ENCODE data around the gene DDC. TPM values are rescaled to one million over a fixed set of nuclear protein-coding genes. Genes with fewer than 3 reads are reported as not detected.

Gene DDC
- total RNA-seq (2022; extraction: Qiagen RNA extraction), result 0.54 to 1.3 TPM (median 0.85 TPM) in 5 replicates

DNA sequence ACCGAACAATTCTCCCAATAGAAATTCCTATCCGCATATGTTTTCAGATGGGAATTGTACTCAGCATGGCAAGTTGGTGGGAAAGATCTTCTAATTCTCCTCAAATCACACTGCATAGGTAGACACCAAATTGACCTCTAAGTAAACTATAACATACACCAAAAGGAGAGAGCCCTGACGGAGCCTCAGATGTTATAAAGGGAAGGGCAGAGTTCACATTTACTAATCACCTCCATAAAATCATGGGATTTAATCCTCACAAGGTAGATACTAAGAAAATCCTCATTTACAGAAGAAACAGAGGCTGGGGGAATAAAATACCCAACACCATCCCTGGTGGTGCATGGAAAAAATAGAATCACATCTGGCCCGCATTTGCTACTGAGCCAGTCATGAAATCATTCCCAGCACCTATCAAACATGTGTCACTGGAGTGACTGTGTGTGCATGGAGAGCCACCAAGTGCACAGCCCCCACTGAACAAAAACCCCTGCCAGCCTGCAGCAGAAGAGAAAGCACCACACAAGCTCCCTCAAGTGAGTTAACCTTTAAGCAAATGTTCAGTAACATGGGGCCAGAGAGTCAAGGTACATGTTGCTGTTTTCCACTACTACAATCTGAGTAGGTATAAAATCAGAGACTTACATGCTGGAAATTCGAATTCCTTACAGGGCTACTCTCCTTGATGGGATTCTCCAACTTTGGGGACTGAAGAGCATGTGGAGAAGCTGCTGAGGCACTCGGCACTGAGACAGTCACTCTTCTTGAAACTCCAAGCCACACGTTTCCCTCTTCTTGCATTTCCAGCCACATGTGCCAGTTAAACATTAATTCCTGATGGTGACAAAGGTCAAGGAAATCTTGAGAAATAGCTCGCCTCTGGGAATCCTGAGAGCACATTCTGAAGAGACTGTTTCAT, at the start of gene DDC:
TSS of gene DDC (minus strand) at position 766 of the 919 bp plus-strand sequence. CDS start 21,320 bp downstream, outside the sequence.

DNA sequence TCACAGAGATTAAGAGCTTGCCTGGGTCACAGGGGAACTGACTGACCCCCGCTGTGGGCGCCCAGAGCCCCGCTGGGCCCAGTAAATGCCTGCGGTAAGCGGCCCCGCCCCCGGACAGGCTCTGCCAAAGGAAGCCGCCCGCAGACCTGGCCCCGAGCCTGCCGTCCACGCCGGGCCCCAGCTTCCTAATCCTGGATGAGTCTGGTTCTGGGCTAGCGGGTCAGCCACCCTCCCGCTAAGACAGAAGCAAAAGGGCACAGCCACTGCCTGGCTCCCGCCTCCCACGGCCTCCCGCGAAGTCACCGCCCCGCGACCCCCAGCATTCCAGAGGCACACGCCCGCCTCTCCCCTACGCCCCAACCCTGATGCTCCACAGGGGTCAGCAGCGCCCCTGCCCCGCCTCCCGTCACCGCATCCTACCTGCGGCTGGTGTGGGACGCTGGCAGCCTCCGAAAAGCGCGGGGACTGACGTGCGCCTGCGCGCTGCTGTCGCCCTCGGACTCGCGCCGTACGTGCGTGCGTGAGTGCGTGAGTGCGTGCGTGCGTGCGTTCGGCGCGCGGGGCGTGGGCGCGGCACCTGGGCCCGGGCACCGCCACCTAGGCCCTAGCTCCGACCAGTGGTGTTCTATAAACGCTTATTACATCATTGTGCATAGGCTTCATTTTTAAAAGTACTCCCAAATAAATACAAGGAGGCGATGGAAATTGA, 115.2 kb downstream of the DDC start, which contains the start of gene FIGNL1:
TSS of gene FIGNL1 (minus strand) at position 470 of the 709 bp plus-strand sequence. CDS start 3,063 bp downstream, outside the sequence.

Other genes starting within 250 kb of the DDC start
- gene FIGNL1, start 115.1 kb downstream of the DDC start, total RNA-seq (2022; extraction: Qiagen RNA extraction), result 15.4 to 20.8 TPM (median 15.9 TPM) in 5 replicates
- 54.3 to 62.1 TPM (median 60.0 TPM) in 5 replicates for gene GRB10, start 217.5 kb upstream of the DDC start, total RNA-seq (2022; extraction: Qiagen RNA extraction)

Data from A549 treated with Hydrocortisone at 1 μM for 4 hours (cell line).